ENCODE measurements around the gene SLC10A2. TPM values are rescaled to one million over a fixed set of nuclear protein-coding genes. Genes with fewer than 3 reads are reported as not detected.

Gene SLC10A2
- total and polyA plus RNA-seq, 4 donors: not detected

DNA sequence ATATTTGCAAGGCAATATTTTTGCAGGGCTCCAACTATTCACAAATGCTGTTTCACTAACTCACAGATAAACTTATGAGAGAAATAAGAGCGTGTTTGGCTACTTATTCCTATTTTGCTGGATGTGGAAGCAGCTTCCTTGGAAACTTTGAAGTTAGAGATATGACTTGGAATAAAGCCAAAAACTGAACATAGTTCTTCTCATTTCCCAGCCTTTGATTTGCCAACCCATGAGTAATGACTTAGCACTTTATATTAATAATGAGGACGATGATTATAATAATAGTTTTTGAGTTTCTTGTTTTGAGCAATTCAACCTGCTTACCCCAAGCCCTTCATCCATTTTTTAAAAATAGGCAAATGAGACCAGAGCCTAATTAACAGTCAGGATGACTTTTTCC, 47.7 kb downstream of the SLC10A2 start:
- WGBS: 67% methylated on average over 2 of the region's 2 CpGs
- Histone ChIP-seq H3K4me3 (ENCODE audit: low read depth in 1 of 3, low read length in 3 of 3) (no peak overlapping the region), H3K27me3 (ENCODE audit: control insufficient read depth in 4 of 4, insufficient read depth in 4 of 4, low read length in 3 of 4) (no peaks in the 10 kb centered on the region), H3K9ac (ENCODE audit: low read depth in 1 of 2, low read length in 2 of 2) (no peak overlapping the region), H3K27ac (ENCODE audit: low read depth in 1 of 2, low read length in 2 of 2) (no peak overlapping the region), H3K9me3 (ENCODE audit: control insufficient read depth in 4 of 4, low read length in 3 of 4) (no peaks in the 10 kb centered on the region), H3K36me3 (ENCODE audit: control insufficient read depth in 4 of 4, insufficient read depth in 3 of 4, low read depth in 1 of 4, low read length in 3 of 4) (no peaks in the 10 kb centered on the region), H3K4me1 (ENCODE audit: control insufficient read depth in 4 of 4, insufficient read depth in 4 of 4, low read length in 3 of 4) (no peaks in the 10 kb centered on the region)
- DNase-seq (ENCODE audit: low spot score): no peak
- no peak for TF ChIP-seq NR2F2 (IDR thresholded peaks at IDR 0.05)
- TF ChIP-seq, protein P1, sequence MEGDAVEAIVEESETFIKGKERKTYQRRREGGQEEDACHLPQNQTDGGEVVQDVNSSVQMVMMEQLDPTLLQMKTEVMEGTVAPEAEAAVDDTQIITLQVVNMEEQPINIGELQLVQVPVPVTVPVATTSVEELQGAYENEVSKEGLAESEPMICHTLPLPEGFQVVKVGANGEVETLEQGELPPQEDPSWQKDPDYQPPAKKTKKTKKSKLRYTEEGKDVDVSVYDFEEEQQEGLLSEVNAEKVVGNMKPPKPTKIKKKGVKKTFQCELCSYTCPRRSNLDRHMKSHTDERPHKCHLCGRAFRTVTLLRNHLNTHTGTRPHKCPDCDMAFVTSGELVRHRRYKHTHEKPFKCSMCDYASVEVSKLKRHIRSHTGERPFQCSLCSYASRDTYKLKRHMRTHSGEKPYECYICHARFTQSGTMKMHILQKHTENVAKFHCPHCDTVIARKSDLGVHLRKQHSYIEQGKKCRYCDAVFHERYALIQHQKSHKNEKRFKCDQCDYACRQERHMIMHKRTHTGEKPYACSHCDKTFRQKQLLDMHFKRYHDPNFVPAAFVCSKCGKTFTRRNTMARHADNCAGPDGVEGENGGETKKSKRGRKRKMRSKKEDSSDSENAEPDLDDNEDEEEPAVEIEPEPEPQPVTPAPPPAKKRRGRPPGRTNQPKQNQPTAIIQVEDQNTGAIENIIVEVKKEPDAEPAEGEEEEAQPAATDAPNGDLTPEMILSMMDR (IDR thresholded peaks at IDR 0.05; ENCODE audit: low read depth, low read length, missing input control): no peak
- no peak for TF ChIP-seq YY1 (IDR thresholded peaks at IDR 0.05)
- no peak for TF ChIP-seq FOXA2 (IDR thresholded peaks at IDR 0.05)
- no peak for TF ChIP-seq SP1 (IDR thresholded peaks at IDR 0.05)
- TF ChIP-seq EGR1 (IDR thresholded peaks at IDR 0.05; ENCODE audit: low read depth in 2 of 2): no peak
- no peak for TF ChIP-seq REST (IDR thresholded peaks at IDR 0.05)
- no peak for TF ChIP-seq ATF3 (IDR thresholded peaks at IDR 0.05)
- TF ChIP-seq HNF4G (IDR thresholded peaks at IDR 0.05): no peak
- no peak for TF ChIP-seq RAD21 (IDR thresholded peaks at IDR 0.05)
- TF ChIP-seq JUND (IDR thresholded peaks at IDR 0.05): no peak

DNA sequence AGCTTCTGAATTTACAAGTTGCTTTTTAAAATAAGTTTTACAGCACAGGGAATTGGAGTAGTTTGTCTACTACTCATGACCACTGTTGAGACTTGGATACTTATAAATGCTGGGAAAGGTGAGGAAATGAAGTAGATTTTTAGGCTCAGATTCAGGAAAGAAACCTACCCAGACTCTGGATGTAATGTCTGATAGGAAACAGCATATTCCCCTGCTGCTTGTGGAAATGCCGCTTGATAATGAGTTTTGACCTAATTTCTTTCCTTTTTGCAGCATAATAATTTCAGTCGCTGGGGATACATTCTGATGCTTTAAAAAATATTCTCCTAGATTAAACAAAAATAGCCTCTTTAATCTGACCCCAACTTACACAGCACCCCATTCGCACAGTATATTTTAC, 53.6 kb downstream of the SLC10A2 start:
- no peaks in the 10 kb centered on the region for H3K36me3 ChIP-seq (ENCODE audit: control insufficient read depth in 4 of 4, insufficient read depth in 3 of 4, low read depth in 1 of 4, low read length in 3 of 4)
- no peaks in the 10 kb centered on the region for H3K9me3 ChIP-seq (ENCODE audit: control insufficient read depth in 4 of 4, low read length in 3 of 4)
- 86% methylated on average over 3 of the region's 3 CpGs for whole genome bisulfite sequencing
- no peak for DNase-seq (ENCODE audit: low spot score)
- H3K4me3 ChIP-seq (ENCODE audit: low read depth in 1 of 3, low read length in 3 of 3): no peak overlapping the region
- H3K27me3 ChIP-seq (ENCODE audit: control insufficient read depth in 4 of 4, insufficient read depth in 4 of 4, low read length in 3 of 4): no peaks in the 10 kb centered on the region
- H3K27ac ChIP-seq (ENCODE audit: low read depth in 1 of 2, low read length in 2 of 2): no peak overlapping the region
- no peak for TF ChIP-seq FOXA1 (IDR thresholded peaks at IDR 0.05)
- no peak for TF ChIP-seq YY1 (IDR thresholded peaks at IDR 0.05)
- no peak for TF ChIP-seq RXRA (IDR thresholded peaks at IDR 0.05)
- no peak for TF ChIP-seq RAD21 (IDR thresholded peaks at IDR 0.05)
- TF ChIP-seq REST (IDR thresholded peaks at IDR 0.05): no peak
- TF ChIP-seq, protein P2, sequence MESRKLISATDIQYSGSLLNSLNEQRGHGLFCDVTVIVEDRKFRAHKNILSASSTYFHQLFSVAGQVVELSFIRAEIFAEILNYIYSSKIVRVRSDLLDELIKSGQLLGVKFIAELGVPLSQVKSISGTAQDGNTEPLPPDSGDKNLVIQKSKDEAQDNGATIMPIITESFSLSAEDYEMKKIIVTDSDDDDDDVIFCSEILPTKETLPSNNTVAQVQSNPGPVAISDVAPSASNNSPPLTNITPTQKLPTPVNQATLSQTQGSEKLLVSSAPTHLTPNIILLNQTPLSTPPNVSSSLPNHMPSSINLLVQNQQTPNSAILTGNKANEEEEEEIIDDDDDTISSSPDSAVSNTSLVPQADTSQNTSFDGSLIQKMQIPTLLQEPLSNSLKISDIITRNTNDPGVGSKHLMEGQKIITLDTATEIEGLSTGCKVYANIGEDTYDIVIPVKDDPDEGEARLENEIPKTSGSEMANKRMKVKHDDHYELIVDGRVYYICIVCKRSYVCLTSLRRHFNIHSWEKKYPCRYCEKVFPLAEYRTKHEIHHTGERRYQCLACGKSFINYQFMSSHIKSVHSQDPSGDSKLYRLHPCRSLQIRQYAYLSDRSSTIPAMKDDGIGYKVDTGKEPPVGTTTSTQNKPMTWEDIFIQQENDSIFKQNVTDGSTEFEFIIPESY (IDR thresholded peaks at IDR 0.05): no peak
- no peak for TF ChIP-seq HNF4A (conservative IDR thresholded peaks at IDR 0.05)
- no peak for TF ChIP-seq ATF3 (IDR thresholded peaks at IDR 0.05)
- no peak for TF ChIP-seq MAX (IDR thresholded peaks at IDR 0.05)
- TF ChIP-seq HNF4G (IDR thresholded peaks at IDR 0.05): no peak
- no peak for TF ChIP-seq TAF1 (conservative IDR thresholded peaks at IDR 0.05)
- no peaks in the 10 kb centered on the region for H3K4me1 ChIP-seq (ENCODE audit: control insufficient read depth in 4 of 4, insufficient read depth in 4 of 4, low read length in 3 of 4)
- H3K9ac ChIP-seq (ENCODE audit: low read depth in 1 of 2, low read length in 2 of 2): no peak overlapping the region
